Skin of body (tissue), 2 donors: ENCODE measurements around the gene ARL3. TPM values are rescaled to one million over a fixed set of nuclear protein-coding genes. Genes with fewer than 3 reads are reported as not detected.
"Not testable (repeated sequence)": the region's sequence is repeated elsewhere in the genome, so short reads cannot be mapped to it uniquely, and the experiment has no call there.

ENCODE experiments used
- DNase-seq: peaks from one replicate; lab custom pipeline; 2025; lab: John Stamatoyannopoulos, UW
- total RNA-seq: library from RNA; depleted of rRNA; stranded (reverse); fragments of >200 nt; gene quantifications from one replicate; pipeline ENCODE4 v1.2.3, GENCODE V29; 2014

The ARL3 gene
- 6.2 TPM for total RNA-seq

DNA sequence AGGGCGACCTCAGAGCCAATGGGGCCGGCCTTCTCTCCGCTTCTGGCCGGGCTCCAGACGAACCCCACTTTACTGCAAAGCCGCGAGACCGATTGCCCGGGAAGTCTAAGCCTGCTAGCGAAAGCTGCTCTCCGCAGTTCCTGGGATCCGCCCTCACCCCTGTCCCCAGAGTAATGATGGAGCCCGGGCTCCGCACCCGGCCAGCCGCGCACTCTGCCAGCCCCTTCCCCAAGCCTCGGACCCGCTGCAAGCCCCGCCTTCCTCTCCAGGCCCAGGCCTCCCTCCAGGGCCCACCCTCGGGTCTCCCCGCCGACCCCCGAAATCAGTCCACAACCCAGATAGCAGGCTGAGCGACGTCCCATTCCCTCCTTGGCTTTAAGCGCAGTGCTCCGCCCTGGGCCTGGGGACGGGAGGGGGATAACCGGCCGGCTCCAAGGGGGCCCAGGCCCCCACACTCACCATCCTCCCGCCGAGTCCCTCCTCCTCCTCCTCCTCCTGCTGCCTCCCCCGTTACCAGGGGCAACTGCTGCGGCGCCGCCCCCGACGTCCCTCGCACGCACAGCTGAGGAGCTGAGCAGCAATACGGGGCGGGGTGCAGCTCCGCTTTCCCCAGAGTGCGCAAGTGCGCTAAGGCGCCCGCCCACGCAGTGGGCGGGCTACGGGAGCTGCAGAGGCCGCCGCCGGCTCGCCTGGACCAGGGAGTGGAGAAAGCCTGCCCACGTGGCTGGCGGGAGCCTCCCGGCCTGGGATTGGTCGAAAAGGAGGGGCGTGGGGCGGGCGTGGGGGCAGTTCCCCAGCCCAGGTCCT is at the start of gene ARL3:
TSS of gene ARL3 (minus strand) at position 584 of the 807 bp plus-strand sequence. CDS start at position 462, 122 bp downstream.
- peak; percentile 98 for DNase-seq

DNA sequence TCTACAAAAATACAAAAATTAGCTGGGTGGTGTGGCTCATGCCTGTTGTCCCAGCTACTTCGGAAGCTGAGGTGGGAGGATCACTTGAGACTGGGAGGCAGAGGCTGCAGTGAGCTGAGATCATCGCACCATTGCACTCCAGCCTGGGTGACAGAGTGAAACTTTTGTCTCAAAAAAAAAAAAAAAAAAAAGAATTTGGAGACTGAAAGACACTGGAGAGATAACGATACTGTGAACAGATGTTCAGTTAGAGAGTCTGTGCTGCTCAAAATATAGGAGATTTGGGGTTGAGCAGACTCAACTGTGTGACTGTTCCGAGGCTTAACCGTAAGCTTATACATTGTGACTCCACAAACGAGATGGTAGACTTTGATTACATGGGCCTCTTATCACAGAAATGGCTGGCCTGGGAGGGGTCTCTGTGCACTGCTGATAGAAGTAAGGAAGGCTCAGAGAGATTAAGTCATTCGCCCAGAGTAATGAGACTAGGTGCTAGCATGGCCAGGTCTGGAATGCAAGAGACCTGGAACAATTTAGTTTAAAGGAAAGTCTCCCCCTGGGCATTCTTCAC is 48.9 kb upstream of the ARL3 start:
- no peak for DNase-seq

DNA sequence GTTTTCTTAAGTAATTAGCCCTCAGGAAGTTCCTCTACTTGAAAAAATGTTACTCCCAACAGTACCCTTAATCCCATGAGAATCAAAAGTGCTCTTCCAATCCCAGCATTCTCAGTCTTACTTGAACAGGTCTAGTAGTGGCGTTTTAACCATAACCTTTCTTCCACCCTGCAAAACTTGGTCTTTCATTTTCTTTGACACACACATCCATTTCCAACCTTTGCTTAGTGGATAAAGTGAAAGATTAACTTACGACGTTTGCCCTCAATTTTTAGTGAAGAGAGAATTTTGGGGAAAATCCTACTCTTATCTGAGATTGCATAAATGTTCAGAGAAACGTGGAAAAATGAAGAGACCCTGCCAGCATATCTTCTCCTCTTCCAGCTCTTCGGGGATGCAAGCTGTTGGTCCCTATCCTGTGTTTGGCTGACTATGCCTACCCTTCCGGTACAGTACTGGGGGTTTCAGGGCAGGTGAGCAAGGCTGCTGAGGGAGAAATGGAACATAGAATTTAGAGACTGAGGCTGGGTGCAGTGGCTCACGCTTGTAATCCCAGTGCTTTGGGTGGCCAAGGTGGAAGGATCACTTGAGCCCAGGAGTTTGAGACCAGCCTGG is 48.3 kb upstream of the ARL3 start:
- DNase-seq, result no peak

DNA sequence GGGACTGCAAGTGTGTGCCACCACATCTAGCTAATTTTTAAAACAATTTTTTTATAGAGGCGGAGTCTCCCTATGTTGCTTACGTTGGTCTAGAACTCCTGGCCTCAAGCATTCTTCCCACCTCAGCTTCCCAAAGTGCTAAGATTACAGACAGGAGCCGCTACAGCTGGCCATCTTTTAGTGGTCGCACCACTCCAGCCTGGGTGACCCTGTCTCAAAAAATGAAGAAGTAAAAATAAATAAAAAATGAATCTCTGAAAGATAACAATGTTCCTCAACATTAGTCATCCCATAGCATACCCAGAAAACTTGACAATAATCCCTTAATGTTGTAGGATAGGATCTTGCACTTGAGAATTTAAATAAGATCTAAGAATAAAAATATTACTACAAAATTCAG is 47.8 kb upstream of the ARL3 start:
- no peak for DNase-seq

- DNase-seq, result no peak
These were observed 45.5 kb upstream of the ARL3 start for GRCh38 chr10:102759497-102760210.

GRCh38 chr10:102758933-102759262 is 44.7 kb upstream of the ARL3 start:
- DNase-seq, result not testable (repeated sequence)

- DNase-seq, result no peak
These were observed 44.2 kb upstream of the ARL3 start for GRCh38 chr10:102758240-102758932.

GRCh38 chr10:102757323-102757722 is 43.1 kb upstream of the ARL3 start:
- no peak for DNase-seq

GRCh38 chr10:102753718-102754117 is 39.5 kb upstream of the ARL3 start:
- no peak for DNase-seq

DNA sequence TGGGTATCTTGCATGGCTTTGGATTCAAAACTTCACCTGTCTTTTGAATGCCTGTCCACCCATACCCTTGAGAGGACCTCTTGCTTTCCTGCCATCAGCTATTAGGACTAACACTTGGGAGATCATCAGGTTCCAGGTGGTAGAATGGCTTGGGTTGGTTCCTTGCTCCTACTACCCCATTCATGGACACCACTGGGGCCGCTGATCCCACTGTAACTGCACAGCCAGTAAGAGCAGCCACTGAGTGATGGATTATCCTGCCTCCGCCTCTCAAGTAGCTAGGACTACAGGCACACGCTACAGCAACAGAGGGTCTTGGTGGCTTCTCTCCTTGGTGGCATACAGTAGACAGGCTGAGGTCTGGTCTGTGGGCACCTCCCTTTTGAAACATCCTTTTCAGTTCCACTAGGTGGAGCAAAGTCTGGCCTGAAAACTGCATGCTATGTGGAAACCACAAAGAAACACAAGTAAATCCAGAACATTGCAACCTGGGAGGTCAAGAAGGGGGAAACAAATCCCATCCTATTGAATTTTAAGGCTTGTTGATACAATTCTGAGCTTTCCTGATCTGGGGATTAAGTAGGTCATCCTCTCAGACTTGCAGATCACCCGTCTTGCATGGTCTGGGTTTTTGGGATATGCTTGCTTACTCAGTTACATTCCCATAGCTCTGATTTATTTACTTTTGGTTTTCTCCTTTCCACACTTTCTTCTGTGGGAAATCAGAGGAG is 38.9 kb upstream of the ARL3 start:
- DNase-seq, result peak; percentile 36

DNA sequence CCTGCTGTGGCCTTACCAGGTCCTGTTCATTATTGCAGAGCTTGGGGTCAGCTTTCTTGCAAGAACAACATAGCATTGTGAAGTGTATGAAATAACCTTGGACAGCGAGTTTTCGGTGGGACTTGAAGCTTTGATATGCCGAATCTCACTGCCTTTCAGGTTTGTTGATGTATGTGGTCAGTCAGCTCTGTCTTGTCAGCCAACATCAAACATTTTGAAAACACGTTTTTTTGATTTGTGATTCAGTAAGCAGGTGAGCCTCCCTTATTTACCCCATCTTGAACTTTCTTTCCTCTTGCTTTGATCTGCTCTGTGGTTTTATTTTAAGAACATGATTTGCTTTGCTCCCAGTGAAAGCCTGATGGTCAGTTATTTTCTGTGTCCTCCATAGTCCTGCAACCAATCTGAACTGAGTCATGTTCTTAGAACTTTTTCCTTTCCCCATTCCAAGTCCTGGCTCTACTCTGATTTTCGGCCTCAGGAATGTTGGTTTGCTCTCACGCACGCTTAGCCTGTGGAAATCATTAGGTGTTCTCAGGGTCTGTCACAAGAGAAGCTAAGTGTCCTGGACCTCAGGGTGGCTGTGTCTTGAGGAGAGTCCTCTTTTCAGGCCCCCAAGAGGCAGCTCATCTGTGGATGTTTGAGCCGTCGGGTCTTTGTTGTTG is 38.2 kb upstream of the ARL3 start:
- DNase-seq, result no peak

- no peak for DNase-seq
These were observed 31.0 kb upstream of the ARL3 start for GRCh38 chr10:102745157-102745556.

DNA sequence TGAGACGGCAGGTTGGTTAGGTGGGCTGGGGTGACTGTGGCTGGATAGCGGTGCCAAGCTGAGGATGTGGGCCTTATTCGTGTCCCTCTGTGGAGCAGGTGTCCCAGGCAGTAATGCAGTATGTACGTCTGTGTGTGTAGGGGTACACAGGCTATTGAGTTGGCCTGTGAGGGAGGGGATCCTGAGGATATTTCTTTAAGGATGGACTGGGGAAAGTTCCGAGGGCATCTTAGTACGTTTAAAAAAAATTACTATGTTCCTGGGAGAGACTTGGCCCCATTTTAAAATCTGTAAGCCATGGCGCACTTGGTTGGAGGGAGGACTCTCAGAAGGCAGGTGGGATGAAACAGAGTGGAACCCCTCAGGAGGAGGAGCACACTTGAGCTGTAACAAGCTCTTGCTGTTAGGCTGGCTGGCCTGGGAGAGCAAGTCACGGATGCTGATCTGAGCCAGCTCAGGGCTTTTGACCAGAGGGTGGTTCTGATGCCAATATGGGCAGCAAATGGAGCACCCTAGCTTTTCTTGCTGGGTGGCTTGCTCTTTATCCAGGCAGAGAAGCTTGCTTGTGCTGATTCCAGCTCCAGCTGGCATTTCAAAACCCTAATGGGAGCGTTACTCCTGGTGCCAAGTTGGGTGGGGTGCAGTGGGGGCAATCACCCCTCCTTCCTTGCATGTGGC is 30.3 kb upstream of the ARL3 start:
- DNase-seq, result no peak

DNA sequence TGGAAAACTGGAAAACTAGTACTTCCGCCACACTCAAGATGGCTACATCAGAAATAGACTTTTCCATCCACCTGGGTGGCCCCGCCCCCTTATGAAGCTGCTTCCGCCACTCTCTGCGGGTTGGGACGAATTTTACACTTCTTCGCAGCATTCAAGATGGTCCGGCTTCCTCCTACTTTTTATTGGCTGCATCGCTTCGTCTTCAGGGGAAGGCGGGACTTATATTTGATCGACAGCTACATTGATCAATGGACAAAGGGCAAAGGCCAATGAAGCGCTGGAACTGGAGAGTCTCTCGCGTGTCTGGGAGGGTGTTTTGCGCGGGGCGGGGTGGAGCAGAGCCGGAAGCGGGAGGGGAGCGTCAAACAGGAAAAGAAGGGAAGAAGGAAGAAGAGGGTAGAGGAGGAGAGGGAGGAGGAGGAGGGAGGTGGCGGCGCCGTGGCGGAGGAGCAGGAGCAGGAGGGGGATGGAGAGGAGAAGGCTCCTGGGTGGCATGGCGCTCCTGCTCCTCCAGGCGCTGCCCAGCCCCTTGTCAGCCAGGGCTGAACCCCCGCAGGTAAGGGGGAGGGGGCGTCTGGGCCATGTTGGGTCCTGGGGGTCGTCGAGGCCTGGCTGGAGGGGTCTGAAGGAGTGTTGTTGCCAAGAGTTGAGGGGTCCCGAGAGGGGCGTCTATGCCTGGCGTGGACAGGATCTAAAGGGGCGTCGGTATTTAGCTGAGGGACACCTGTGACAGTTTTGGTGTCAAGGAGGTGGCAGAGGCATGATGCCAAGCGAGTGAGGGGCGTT is 29.6 kb upstream of the ARL3 start, which contains the start of gene WBP1L:
TSS of gene WBP1L (plus strand) at position 361 of the 786 bp plus-strand sequence. CDS start at position 467, 106 bp downstream.
- peak; percentile 100 for DNase-seq

- no peak for DNase-seq
These were observed 28.9 kb upstream of the ARL3 start for GRCh38 chr10:102743078-102743587.

DNA sequence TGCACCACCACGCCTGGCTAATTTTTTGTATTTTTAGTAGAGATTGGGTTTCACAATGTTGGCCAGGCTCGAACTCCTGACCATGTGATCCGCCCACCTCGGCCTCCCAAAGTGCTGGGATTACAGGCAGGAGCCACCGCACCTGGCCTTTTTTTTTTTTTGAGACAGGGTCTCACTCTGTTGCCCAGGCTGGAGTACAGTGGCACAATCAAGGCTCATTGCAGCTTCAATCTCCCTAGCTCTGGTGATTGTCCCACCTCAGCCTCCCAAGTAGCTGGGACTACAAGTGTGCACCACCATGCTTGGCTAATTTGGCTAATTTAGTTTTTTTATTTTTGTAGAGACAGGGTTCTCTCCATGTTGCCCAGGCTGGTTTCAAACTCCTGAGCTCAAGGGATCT is 28.1 kb upstream of the ARL3 start:
- DNase-seq, result not testable (repeated sequence)

DNA sequence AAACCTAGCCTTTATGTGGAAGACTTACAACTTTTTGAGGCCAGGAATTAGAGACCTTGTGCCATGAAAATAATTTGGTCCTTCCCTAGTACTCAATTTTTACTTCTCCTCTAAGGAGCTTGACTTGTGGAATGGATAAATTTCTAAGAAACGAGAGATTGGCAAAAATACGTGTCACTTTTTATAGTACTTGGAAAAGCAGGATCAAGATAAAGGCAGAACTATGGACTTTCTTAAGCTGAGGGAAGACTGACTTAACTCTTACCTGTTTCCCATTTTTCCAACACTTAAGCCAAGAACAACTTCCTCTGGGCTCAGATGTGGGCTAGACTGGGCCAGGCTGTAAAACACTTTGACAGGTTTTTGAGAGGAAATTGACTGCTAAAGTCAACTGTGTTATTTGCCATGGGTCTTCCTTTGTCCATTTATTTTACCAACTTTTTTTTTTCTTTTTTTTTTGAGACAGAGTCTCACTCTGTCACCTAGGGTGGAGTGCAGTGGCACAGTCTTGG is 27.6 kb upstream of the ARL3 start:
- DNase-seq, result no peak

DNA sequence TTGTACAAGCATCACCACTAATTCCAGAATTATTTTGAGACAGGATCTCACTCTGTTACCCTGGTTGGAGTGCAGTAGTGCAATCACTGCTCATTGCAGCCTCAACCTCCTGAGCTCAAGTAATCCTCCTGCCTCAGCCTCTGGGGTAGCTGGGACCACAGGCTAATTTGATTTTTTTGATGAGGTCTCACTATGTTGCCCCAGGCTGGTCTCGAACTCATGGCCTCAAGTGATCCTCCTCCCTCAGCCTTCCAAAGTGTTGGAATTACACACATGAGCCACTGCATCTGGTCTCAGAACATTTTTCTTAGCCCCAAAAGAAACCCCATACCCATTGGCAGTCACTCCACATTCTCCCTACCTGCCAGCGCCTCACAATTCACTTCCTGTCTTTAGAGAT is 26.0 kb upstream of the ARL3 start:
- DNase-seq, result no peak
